GM21367 (cell line): ENCODE results near the gene POLN.

ENCODE experiments used
- ATAC-seq: cut with Tn5 transposase; IDR thresholded peaks from one replicate; pipeline ENCODE4 v1.9.1; 2021; ENCODE audit not compliant: unreplicated experiment

Gene POLN

GRCh38 chr4:2264481-2265041 is 22.6 kb upstream of the POLN start:
- ATAC-seq = no peak

GRCh38 chr4:2263926-2264321 is 22.0 kb upstream of the POLN start:
- ATAC-seq = no peak

DNA sequence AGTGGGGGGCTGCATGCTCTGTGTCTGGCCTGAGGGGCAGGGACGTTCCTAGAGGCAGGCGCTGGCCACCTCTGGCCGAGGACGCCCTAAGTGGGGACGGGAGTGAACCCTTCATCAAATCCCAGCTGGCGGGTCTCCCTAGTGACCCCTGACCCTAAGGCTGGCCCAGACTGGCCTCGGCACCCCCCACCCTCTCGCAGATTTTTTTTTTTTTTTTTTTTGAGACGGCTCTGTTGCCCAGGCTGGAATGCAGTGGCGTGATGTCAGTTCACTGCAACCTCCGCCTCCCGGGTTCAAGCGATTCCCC is 21.0 kb upstream of the POLN start:
- ATAC-seq = no peak

GRCh38 chr4:2262145-2262943 is 20.4 kb upstream of the POLN start:
- peak; percentile 83 for ATAC-seq

DNA sequence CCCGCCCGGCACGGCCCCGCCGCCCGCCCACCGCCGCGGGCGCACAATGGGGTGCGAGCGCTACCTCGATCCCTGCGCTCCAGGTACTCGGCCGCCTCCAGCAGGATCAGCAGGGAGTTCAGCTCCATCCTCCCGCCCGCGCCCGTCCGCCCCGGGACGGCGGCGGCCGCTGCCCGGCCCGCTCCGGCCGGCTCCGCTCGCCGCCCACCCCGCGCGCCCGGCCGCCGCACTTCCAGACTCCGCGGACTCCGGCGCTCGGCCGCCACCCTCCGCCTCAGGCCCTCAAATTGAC is 19.9 kb upstream of the POLN start, which contains the start of gene MXD4:
TSS of gene MXD4 (minus strand) at position 257 of the 292 bp plus-strand sequence. CDS start at position 128, 129 bp downstream.
- ATAC-seq = no peak

DNA sequence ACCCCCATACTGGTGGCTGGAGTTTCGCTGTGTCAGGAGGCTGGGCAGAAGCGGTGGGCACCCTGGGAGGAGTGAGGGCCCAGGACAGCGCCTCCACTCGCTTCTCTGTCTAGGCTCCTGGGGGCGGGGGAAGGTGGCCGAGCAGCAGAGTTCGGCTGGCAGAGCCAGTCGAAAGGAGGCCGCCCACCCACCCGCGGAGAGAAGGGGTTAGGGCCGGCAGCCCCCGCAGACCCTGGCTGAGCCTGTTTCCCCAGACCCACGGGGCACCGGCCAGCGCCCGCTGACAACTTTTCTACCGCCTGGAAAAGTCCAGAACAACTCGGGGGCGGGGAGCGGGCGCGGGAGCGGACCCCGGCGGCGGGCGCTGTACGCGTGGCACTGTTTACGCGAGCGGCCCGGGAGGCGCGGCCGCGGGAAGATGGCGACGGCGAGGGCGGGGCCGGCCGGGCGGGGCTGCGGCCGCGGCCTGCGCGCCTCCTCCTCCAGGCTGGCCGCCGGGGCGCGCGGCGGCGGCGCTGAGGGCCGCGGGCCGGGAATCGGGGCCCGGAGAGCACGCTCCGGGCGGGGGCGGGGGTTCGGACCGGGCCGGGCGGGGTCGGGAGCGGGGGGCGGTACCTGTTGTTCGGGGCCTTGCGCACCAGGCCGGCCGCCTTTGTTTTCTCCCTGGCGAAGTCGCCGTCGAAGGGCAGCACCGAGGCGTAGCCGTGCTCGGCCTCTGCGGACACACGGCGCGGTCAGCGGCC is 19.4 kb upstream of the POLN start:
- ATAC-seq = no peak

DNA sequence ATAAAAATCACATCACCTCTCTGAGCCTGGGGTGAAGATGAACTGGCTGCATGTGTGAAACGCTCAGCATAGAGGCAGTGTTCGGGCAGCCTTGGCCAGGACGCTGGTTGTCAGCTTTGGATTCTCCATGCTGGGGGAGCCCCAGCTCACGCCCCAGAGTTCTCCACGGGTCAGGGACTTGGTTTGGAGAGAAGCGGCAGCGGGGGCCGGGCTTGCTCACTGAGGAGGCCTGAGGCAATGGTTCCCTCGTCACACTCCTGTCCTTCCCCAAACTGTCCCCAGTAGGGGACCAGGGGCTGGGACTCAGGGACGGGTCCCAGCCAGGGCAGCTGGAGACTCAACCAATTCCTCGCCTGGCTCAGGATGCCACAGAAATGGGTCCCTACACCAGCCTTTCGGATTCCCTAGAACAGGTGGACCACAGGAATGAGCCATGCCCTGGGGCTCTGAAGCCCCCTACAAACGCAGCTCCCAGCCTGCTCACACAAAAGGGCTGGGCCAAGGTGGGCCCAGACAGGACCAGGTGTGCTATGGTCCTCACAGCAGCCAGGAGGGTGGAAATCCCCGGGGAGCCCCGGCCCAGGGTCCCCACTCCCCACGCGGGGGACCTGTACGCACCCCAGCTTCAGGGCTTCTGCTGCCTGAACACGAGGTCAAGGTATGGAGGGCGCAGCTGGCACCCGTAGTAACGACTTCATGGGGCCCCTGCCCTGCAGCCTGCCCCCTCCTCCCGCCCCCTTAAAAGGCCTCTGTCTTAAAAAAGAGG is 18.6 kb upstream of the POLN start:
- ATAC-seq = no peak

GRCh38 chr4:2259541-2260343 is 17.8 kb upstream of the POLN start:
- ATAC-seq = no peak

GRCh38 chr4:2259036-2259540 is 17.2 kb upstream of the POLN start:
- no peak for ATAC-seq

DNA sequence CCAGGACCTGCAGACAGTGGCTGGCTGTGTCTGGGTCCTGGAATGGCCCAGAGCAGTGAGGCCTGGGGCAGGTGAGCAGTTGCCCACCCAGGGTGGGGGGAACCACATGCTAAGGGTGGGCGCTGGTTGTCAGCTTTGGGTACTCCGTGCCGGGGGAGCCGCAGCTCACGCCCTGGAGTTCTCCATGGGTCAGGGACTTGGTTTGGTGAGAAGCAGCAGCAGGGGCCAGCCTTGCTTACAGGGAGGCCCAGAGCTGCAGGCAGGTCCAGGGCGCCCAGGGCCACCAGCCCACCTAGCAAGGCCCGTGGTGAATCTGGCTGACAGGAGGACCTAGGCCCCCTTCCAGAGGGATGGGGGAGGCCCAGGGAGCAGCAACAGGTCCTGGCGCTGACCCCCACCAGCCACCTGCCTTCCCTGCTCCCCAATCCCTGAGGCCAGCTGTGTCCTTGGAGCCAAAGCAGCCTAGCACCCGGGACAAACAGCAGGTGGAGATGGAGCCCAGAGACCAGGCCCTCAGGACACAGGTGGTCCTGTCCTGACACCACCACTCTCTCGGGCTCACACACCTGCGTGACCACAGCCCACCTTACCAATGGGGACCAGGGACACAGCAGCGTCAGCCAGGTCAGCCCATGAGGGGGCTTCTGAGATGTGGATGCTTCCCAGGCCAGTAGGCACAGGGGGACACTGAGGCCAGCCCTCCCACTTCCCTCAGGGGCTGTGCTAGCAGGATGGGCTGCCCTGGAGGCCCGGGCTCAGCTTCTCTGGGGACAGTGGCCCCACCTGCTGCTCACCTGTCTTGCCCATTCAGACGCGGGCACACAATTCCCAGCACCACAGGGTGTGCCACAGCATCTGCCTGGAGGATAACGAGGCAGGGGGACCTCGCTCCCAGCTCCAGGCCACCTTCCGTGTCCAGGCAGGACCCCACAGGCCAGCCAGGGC is 16.4 kb upstream of the POLN start:
- ATAC-seq = no peak

DNA sequence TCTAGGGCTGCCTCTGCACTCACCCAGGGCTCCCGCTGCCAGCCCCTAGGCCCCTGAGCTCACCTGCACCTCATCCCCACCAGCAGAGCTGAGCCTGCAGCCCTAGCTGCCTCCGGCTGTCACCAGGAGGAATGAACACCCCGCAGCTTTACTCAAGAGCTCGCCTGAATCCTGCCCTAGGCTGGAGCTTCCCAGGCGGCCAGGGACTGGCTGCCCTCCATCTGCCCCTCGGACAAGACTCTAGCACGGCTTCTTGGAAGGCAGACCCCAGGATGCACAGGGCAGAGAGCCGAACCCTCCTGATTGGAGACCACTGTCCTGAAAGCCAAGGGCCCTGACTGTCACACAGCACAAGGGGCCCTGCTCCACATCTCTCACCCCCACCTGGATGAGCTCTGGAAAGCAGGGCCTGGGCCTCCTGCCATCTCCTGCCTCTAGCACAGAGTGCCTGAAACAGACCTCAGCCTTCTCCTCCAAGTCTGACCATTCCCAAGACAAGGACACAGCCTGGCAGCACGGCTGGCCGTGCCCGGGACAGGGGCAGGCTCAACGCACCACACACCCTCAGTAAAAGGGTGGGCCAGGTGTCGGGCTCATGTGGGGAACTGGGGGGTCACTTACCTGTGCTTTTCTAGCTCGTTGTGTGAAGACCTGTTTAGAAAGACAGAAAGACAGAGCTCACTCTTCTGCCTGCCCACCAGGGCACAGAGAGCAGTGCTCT is 15.6 kb upstream of the POLN start:
- ATAC-seq = no peak

DNA sequence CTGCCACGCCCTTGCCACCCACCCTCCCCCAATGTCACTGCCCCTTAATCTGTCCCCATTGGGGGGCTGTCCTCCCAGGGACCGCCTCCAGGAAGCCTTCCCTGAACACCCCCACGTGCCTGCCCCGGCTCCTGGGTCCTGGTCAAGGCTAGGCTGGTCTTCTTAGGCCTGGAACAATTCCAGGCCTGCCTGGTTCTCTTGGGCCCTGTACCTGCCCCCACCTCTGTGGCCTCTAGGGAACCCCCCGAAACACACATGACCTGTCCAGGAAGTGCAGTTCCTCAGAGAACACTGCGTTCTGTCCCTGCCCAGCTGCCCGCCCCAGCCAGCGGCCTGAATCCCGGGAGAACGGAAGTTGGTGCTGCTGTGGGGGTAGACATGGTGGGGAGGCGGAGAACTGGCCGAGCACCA is 14.9 kb upstream of the POLN start:
- no peak for ATAC-seq

DNA sequence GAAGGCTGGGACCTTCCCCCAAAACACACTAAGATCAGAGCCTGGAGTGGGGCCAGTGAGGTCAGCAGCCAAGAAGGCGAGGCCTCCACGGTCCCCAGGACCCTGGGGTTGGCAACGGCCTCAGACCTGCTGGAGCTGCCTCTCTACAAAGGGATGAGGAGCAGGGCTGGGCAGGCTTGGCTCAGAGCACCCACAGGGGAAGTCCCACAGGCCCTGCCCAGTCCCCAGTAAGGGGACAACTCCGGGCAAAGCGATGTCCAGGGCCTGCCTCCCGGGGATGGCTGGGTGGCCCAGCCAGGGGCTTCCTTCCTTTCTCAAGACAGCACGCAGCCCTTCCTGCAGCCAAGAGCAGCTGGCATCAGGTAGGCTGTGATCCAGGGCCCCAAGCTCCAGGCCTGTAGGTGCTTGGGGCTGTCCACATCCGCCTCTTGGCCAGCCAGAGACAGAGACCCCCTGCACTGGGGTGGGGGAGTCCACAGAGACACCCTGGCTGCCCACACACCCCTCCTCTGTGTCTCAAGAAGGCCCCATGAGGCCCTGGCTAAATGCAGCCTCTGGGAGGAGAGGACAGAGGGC is 14.3 kb upstream of the POLN start:
- no peak for ATAC-seq

GRCh38 chr4:2255501-2256155 is 13.7 kb upstream of the POLN start:
- no peak for ATAC-seq

DNA sequence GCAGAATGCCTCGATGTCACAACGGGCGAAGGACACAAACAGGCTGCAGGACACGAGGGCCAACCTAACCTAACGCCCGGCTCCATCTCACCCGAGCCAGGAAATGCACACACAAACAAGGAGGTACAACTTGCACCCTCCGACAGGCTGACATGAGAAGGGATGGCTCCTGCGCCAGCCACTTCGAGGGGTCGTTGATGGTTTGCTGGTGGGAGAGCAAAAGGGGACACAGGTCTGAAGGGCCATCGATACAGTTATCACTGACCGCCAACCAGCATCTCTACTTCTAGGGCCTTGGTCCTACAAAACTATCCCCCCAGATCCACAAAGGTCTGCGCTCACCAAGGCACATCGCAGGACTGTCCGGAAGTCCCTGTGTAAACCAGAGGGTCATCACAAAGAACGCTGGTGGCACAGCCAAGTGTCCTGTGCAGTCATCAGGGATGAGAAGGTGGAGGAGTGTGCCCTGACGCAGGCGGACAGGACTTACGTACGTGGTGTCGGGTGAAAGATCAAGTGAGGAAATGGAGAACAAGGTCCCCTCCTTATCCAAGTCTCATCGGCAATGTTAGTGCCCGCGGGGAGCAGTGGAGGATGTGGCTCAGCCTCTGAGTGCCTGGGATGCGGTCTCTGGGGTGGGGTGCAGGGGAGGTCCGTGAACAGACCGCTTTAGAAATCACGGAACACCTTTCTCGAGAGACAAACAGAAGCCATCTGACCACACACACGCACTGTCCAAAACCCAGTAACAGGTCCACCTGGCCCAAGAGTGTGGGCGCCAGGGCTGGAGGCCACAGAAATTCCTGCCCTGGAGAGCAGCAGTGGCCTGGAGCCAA is 13.0 kb upstream of the POLN start:
- no peak for ATAC-seq

DNA sequence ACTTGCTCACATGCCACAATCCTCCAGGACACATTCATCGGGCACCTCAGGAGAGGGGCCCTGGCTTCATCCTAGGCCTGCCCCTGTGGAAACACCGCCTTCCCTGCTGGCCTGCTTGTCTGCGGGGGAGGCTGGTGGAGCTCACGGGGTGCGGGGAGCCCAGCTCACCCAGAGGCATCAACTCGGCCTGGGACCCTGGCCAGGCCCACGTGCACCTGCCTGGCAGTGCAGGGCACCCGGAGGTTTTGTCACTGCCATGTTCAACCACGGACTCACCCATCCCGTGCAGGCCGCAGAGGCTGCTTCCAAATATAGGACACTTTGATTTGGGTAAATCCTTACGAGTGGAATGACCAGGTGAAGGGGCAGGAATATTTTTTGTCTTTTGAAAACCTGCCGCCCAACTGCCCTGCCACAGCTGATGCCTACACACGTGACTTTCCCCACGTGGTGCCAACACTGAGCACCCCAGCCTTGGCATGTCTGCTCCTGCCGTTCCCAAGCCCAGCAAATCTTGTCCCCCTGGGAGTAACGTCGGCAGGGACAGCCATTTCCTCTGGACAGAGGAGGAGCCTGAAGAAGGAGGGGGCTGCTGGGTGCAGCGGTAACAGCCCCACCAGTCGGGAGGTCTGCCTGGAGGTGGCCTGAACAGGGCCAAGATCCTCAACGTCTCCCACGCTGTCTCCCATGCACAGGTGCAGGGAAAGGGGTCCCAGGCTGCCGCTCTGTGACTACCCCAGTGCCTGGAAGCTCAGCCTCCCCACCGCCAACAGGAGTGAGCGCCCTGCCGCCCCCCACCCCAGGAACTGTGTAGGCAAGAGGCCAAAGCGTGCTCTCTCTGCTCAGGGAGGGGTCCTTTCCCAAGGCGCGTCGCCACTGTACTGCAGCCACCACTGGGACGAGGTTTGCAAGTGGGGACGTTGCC is 11.5 kb upstream of the POLN start:
- ATAC-seq = no peak
